Effector memory CD4-positive, alpha-beta T cell (primary cell): ENCODE measurements around the gene DNAAF8.

Experiments
- DNase-seq, 3 donors: peaks; one replicate each; pipeline ENCODE4 v3.0.0-alpha.2; 2020
- H3K27ac ChIP-seq: 2 replicates; pipeline ENCODE4 v1.7.0; 2013; ENCODE audit warnings: mild to moderate bottlenecking, low read length, moderate library complexity; ENCODE audit not compliant: insufficient read depth, poor library complexity, severe bottlenecking
- H3K27me3 ChIP-seq: replicated peaks from 2 replicates; pipeline ENCODE4 v1.7.0; 2013; ENCODE audit warnings: mild to moderate bottlenecking, low read length; ENCODE audit not compliant: insufficient read depth, control insufficient read depth, poor library complexity, severe bottlenecking
- H3K36me3 ChIP-seq: 2 replicates; pipeline ENCODE4 v1.7.0; 2013; ENCODE audit warnings: mild to moderate bottlenecking, low read length, moderate library complexity; ENCODE audit not compliant: control insufficient read depth, insufficient read depth
- H3K4me1 ChIP-seq: 2 replicates; pipeline ENCODE4 v1.7.0; 2013; ENCODE audit warnings: low read length, mild to moderate bottlenecking; ENCODE audit not compliant: control insufficient read depth, insufficient read depth, poor library complexity, severe bottlenecking
- H3K4me3 ChIP-seq: 2 replicates; pipeline ENCODE4 v1.7.0; 2013; ENCODE audit warnings: low read length, low read depth, mild to moderate bottlenecking; ENCODE audit not compliant: insufficient read depth, poor library complexity, severe bottlenecking
- H3K9me3 ChIP-seq: 2 replicates; pipeline ENCODE4 v1.7.0; 2013; ENCODE audit warnings: mild to moderate bottlenecking, low read length, moderate library complexity; ENCODE audit not compliant: control insufficient read depth

DNAAF8 gene

DNA sequence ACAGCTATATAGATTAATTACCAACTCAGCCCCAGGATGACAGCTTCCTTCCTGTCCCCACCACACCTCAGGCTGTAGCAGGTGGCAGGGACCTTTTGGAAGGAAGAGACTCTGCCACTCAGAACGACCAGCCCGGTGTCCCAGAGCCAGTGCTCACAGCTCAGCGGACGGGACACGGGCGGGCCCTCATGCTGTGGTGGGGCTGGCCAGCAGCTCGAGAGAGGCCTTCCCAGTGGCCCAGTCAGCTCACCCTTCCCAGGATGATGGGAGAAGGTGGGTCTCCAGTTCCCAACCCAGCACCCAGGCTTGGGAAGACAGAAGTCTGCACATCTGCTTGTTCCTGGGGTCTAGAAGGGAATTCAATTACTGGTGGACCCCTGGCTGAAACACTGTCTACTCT lies 30.4 kb upstream of the DNAAF8 start:
- Histone ChIP-seq H3K4me1 (no peaks in the 10 kb centered on the region), H3K36me3 (peaks cover 41% of the 10 kb centered on the region), H3K27me3 (no peaks in the 10 kb centered on the region), H3K9me3 (no peaks in the 10 kb centered on the region), H3K4me3 (no peak overlapping the region), H3K27ac (no peak overlapping the region)
- DNase-seq: no peak

GRCh38 chr16:4704491-4704890 lies 29.8 kb upstream of the DNAAF8 start:
- H3K27me3 ChIP-seq: no peaks in the 10 kb centered on the region
- H3K4me1 ChIP-seq: no peaks in the 10 kb centered on the region
- H3K4me3 ChIP-seq: no peak overlapping the region
- H3K27ac ChIP-seq: no peak overlapping the region
- no peaks in the 10 kb centered on the region for H3K9me3 ChIP-seq
- DNase-seq: no peak
- H3K36me3 ChIP-seq: peaks cover 35% of the 10 kb centered on the region

DNA sequence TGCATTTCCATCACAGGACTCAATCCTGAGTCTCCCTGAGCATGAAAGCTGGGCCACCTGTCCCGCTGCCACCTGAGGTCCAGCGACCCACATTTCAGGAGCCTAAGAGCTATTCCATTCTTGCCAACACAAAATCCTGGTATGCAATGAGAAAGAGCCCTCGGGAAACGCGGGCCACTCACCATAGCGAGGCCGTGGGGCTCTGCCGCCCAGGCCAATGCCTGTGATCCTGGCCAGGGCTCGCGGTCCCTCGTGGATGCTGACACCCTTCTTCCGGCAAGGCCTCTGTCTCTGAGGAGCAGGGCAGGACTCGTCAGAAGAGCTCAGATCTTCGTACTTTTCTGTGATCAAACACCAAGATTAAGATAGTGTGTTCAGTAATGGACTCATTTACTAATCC lies 29.4 kb upstream of the DNAAF8 start:
- H3K4me1 ChIP-seq: no peaks in the 10 kb centered on the region
- peaks cover 31% of the 10 kb centered on the region for H3K36me3 ChIP-seq
- H3K27me3 ChIP-seq: no peaks in the 10 kb centered on the region
- no peak for DNase-seq
- H3K27ac ChIP-seq: no peak overlapping the region
- no peak overlapping the region for H3K4me3 ChIP-seq
- no peaks in the 10 kb centered on the region for H3K9me3 ChIP-seq

DNA sequence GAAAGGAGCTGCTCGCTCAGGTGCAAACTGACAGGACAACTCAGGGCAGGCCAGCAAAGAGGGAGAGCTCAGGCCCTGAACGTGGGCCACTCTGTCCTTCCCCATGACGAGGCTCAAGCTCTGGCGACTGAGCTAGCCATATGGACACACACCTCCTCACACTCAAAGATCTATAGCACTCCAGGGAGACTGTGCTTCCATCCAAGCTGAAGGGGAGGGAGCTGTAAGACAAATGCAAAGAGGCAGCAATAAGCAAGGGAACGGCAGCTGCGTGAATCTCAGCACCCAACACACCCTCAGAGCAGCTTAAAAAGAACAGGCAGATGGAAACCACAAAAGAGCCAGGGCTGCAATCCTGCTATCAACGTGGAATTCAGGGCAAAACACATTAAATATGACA lies 27.5 kb upstream of the DNAAF8 start:
- H3K9me3 ChIP-seq: no peaks in the 10 kb centered on the region
- no peaks in the 10 kb centered on the region for H3K27me3 ChIP-seq
- DNase-seq: no peak
- no peak overlapping the region for H3K4me3 ChIP-seq
- peaks cover 17% of the 10 kb centered on the region for H3K36me3 ChIP-seq
- H3K27ac ChIP-seq: no peak overlapping the region
- H3K4me1 ChIP-seq: no peaks in the 10 kb centered on the region

DNA sequence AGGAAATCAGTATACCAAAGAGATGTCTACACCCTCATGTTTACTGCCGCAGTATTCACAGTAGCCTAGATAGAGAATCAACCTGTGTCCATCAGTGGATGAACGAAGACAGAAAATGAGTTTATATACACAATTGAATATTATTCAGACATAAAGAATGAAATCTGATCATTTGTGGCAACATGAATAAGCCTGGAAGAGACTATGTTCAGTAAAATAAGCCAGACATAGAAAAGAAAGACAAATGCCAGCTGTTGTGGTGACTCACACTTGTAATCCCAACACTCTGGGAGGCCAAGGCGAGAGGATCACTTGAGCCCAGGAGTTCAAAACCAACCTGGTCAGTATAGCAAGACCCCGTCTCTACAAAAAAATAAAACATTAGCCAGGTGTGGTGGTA lies 24.9 kb upstream of the DNAAF8 start:
- no peak for DNase-seq
- H3K27ac ChIP-seq: no peak overlapping the region
- H3K4me1 ChIP-seq: no peaks in the 10 kb centered on the region
- no peak overlapping the region for H3K4me3 ChIP-seq
- H3K27me3 ChIP-seq: no peaks in the 10 kb centered on the region
- peaks cover 27% of the 10 kb centered on the region for H3K36me3 ChIP-seq
- no peaks in the 10 kb centered on the region for H3K9me3 ChIP-seq

GRCh38 chr16:4713663-4714501 lies 20.5 kb upstream of the DNAAF8 start:
- no peaks in the 10 kb centered on the region for H3K4me1 ChIP-seq
- no peaks in the 10 kb centered on the region for H3K9me3 ChIP-seq
- H3K27ac ChIP-seq: no peak overlapping the region
- no peak overlapping the region for H3K4me3 ChIP-seq
- H3K36me3 ChIP-seq: peaks cover 17% of the 10 kb centered on the region
- H3K27me3 ChIP-seq: no peaks in the 10 kb centered on the region
- no peak for DNase-seq

- DNase-seq: no peak
- Histone ChIP-seq H3K4me1 (no peaks in the 10 kb centered on the region), H3K9me3 (no peaks in the 10 kb centered on the region), H3K4me3 (no peak overlapping the region), H3K27ac (no peak overlapping the region), H3K36me3 (peaks cover 17% of the 10 kb centered on the region), H3K27me3 (no peaks in the 10 kb centered on the region)
Measured at GRCh38 chr16:4714996-4715395, 19.3 kb upstream of the DNAAF8 start.

DNA sequence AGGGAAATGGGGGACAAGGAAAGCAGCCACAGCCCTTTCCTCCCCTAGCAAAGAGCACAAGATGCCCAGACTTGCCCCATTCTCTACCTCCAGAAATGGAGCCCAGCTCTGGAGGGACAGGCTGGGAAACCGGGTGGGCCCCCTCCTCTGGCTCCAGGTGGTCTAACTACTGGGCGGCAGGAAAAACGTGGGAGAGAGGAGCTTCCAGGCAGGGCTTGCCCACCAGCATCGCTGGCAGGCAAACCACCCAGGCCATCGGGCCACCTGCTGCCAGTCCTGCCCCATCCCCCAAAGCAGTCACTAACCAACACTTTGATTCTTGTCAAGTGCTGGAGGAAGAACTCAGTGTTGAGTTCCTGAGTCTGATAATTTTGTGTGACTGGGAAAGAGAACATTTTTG lies 15.9 kb upstream of the DNAAF8 start:
- Histone ChIP-seq H3K4me3 (no peak overlapping the region), H3K27me3 (no peaks in the 10 kb centered on the region), H3K36me3 (peaks cover 18% of the 10 kb centered on the region), H3K9me3 (no peaks in the 10 kb centered on the region), H3K4me1 (no peaks in the 10 kb centered on the region), H3K27ac (no peak overlapping the region)
- no peak for DNase-seq

GRCh38 chr16:4723071-4723767 lies 11.1 kb upstream of the DNAAF8 start:
- no peak for DNase-seq

GRCh38 chr16:4724661-4725270 lies 9.6 kb upstream of the DNAAF8 start:
- Histone ChIP-seq H3K27ac (no peak overlapping the region), H3K4me3 (no peak overlapping the region), H3K4me1 (no peaks in the 10 kb centered on the region), H3K36me3 (peaks cover 36% of the 10 kb centered on the region), H3K9me3 (no peaks in the 10 kb centered on the region), H3K27me3 (no peaks in the 10 kb centered on the region)
- no peak for DNase-seq

More at GRCh38 chr16:4723071-4723767, 11.1 kb upstream of the DNAAF8 start:
- no peak overlapping the region for H3K27ac ChIP-seq
- no peak overlapping the region for H3K4me3 ChIP-seq
- H3K9me3 ChIP-seq: no peaks in the 10 kb centered on the region
- no peaks in the 10 kb centered on the region for H3K4me1 ChIP-seq
- H3K27me3 ChIP-seq: no peaks in the 10 kb centered on the region
- peaks cover 33% of the 10 kb centered on the region for H3K36me3 ChIP-seq
